Calu3 (cell line): Measurements from ENCODE around the gene WWOX. TPM values are rescaled to one million over a fixed set of nuclear protein-coding genes. Genes with fewer than 3 reads are reported as not detected.

ENCODE experiments used
- BruUV-seq: library from RNA; stranded (reverse); fragments of 400-500 nt; replicated peaks from 2 replicates; lab custom pipeline; 2021; lab: Mats Ljungman, UMichigan
- CTCF ChIA-PET: fragments of 300-600 bp; sonication (Branson Sonifier 250); formaldehyde crosslinking; loops from one replicate; lab custom pipeline; 2022; ENCODE audit warnings: antibody characterized with exemption; lab: Charles Lee
- DNase-seq: peaks from one replicate; pipeline ENCODE4 v3.0.0; 2022
- H3K27ac Mint-ChIP-seq: one replicate; pipeline ENCODE4 v1.8.0; 2022; ENCODE audit warnings: mixed read lengths; ENCODE audit not compliant: unreplicated experiment
- H3K27me3 Mint-ChIP-seq: one replicate; pipeline ENCODE4 v1.8.0; 2022; ENCODE audit warnings: mixed read lengths; ENCODE audit not compliant: unreplicated experiment
- H3K36me3 Mint-ChIP-seq: one replicate; pipeline ENCODE4 v1.8.0; 2022; ENCODE audit warnings: mild to moderate bottlenecking, moderate library complexity, mixed read lengths; ENCODE audit not compliant: insufficient read depth, unreplicated experiment
- H3K4me1 Mint-ChIP-seq: one replicate; pipeline ENCODE4 v1.8.0; 2022; ENCODE audit warnings: mild to moderate bottlenecking, low read depth, mixed read lengths; ENCODE audit not compliant: unreplicated experiment
- H3K4me3 Mint-ChIP-seq: one replicate; pipeline ENCODE4 v1.8.0; 2022; ENCODE audit warnings: mild to moderate bottlenecking, low read depth, moderate library complexity, mixed read lengths; ENCODE audit not compliant: unreplicated experiment
- H3K9me3 Mint-ChIP-seq: one replicate; pipeline ENCODE4 v1.8.0; 2022; ENCODE audit warnings: low read depth, mixed read lengths; ENCODE audit not compliant: unreplicated experiment
- CTCF ChIP-seq: fragments of 200-600 bp; IDR thresholded peaks from one replicate; pipeline ENCODE4 v1.8.0; 2022; ENCODE audit warnings: antibody characterized with exemption; ENCODE audit not compliant: unreplicated experiment
- intact Hi-C: fragments of 100-400 bp; cut with micrococcal nuclease; formaldehyde crosslinking; loops from one replicate; pipeline ENCODE4 v1.10.0; 2022; ENCODE audit not compliant: unreplicated experiment
- total RNA-seq: library from RNA; stranded (reverse); gene quantifications from 2 replicates; pipeline ENCODE4 v1.2.3, GENCODE V29; 2022

WWOX gene
- total RNA-seq, 1 experiment from 2014 or later, result 33.5 TPM

GRCh38 chr16:79114759-79115158 lies 1015.3 kb downstream of the WWOX start:
- DNase-seq, result no peak
- intact Hi-C loops, result no loop called here
- no peaks in the 10 kb centered on the region for H3K4me1 Mint-ChIP-seq
- peaks cover 6% of the 10 kb centered on the region for H3K9me3 Mint-ChIP-seq
- no TSS peak for BruUV-seq
- CTCF ChIA-PET, result no interaction called here
- no peak for TF ChIP-seq CTCF
- no peaks in the 10 kb centered on the region for H3K36me3 Mint-ChIP-seq
- H3K27ac Mint-ChIP-seq, result no peak overlapping the region
- no peak overlapping the region for H3K4me3 Mint-ChIP-seq
- no peaks in the 10 kb centered on the region for H3K27me3 Mint-ChIP-seq

DNA sequence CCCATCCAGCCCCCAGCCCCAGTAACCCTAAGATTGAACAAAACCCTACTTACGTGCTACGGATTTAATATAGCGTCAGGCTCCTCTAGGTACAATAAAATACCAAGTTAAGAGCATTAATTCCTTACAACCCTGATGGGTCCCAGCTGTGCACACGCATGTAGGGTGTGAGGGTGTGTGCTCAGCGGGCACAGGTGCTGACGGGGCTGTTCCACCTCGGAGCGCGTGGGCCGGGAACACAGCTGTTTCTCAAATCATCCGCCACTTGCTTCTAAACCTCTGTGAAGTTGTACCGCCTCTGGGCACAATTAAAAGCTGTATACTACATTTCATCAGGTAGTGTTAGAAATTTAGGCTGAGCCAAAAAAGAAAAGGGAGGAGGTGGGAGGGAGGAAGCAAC lies 1022.5 kb downstream of the WWOX start:
- intact Hi-C loops, result no loop called here
- CTCF ChIA-PET, result no interaction called here
- no peak for DNase-seq
- no peaks in the 10 kb centered on the region for H3K36me3 Mint-ChIP-seq
- no peak overlapping the region for H3K4me3 Mint-ChIP-seq
- no peaks in the 10 kb centered on the region for H3K27me3 Mint-ChIP-seq
- peaks cover 7% of the 10 kb centered on the region for H3K9me3 Mint-ChIP-seq
- BruUV-seq, result no TSS peak
- TF ChIP-seq CTCF, result no peak
- H3K4me1 Mint-ChIP-seq, result no peaks in the 10 kb centered on the region
- H3K27ac Mint-ChIP-seq, result no peak overlapping the region

DNA sequence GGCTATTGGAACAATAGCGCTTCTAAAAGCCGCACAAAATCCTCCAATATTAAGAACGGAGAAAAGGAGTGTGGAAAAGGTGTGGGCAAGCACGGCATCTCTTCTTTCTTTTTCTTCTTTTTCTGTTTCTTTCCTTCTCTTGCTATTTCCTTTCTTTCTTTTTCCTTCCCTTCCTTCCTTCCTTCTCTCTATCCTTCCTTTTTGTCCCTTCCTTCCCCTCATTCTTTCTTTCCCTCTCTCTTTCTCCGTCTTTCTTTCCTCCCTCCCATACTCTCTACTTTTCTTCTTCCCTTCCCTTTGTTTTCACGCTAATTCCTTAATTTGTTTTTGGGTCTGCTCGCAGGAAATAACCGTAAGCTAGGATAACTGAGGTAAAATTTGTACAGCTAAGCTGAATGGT lies 1022.9 kb downstream of the WWOX start:
- Mint-ChIP-seq H3K9me3 (peaks cover 7% of the 10 kb centered on the region), H3K4me1 (no peaks in the 10 kb centered on the region), H3K27ac (no peak overlapping the region), H3K27me3 (no peaks in the 10 kb centered on the region), H3K4me3 (no peak overlapping the region), H3K36me3 (no peaks in the 10 kb centered on the region)
- no TSS peak for BruUV-seq
- no peak for TF ChIP-seq CTCF
- CTCF ChIA-PET, result no interaction called here
- intact Hi-C loops, result no loop called here
- no peak for DNase-seq

GRCh38 chr16:79124016-79124756 lies 1024.7 kb downstream of the WWOX start:
- Mint-ChIP-seq H3K4me1 (no peaks in the 10 kb centered on the region), H3K27me3 (no peaks in the 10 kb centered on the region), H3K27ac (no peak overlapping the region), H3K4me3 (no peak overlapping the region), H3K36me3 (no peaks in the 10 kb centered on the region), H3K9me3 (peaks cover 7% of the 10 kb centered on the region)
- no TSS peak for BruUV-seq
- CTCF ChIA-PET, result no interaction called here
- no peak for DNase-seq
- intact Hi-C loops, result no loop called here
- TF ChIP-seq CTCF, result no peak
